ENCODE measurements around the gene RCVRN.

Gene RCVRN

GRCh38 chr17:9895923-9896322 lies 9.1 kb downstream of the RCVRN start:
- no peak for DNase-seq

DNA sequence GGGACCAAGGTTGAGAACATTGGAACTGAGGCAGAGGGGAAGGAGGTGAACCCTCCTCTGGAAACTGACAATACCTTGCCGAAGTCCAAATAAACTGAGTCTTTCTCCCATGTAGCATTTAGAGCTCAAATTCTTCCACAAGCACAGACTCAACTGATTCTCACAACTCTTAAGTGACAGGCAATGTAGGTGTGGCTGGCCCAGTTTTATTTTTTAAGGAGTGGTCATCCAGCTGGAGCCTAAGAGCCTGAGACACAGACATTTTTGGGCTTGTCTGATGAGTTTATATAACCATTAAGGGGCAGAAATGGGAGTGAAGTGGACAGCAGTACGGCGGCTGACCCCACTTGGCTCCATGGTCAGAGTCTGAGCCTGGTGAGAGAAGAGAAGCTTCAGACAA lies 10.8 kb downstream of the RCVRN start:
- DNase-seq, result no peak

- peak; percentile 54 for DNase-seq
Measured at GRCh38 chr17:9893411-9894012, 11.6 kb downstream of the RCVRN start.

DNA sequence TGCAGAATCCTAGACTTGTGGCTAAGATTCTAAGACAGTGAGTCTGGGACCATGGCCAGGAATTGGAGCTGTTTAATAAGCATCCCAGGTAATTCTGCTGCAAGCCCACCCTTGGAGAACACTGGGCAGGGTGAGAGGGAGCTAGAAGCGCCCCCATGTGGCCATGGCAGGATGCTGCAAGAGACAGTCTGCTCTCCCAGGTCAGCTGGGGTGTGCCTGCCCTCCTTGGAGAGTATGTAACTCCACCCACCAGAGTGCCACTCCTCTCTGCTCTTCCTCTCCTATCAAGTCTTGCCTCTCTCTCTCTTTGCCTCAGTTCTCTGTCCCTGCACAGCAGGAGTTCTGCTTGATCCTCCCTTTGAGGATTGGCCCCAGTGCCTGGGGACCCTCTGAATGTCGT lies 14.9 kb downstream of the RCVRN start:
- DNase-seq, result no peak

DNA sequence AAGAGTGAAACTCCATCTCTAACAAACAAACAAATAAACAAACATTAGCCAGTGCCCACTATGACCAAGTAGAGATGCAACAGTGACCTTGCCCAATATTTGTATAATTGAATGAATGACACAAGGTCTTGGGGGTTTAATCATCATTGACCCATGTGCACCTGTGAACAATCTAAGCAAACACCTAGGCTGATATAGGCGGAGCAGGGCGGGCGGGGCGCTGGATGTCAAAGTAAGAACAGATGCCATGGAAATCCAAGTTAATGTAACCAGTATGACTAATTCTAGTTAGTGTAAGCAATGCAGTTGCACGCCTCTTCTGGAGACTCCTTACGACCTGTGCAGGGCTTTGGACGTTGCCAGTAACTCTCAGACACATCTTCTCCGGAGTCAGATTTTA lies 17.6 kb downstream of the RCVRN start:
- DNase-seq, result no peak

DNA sequence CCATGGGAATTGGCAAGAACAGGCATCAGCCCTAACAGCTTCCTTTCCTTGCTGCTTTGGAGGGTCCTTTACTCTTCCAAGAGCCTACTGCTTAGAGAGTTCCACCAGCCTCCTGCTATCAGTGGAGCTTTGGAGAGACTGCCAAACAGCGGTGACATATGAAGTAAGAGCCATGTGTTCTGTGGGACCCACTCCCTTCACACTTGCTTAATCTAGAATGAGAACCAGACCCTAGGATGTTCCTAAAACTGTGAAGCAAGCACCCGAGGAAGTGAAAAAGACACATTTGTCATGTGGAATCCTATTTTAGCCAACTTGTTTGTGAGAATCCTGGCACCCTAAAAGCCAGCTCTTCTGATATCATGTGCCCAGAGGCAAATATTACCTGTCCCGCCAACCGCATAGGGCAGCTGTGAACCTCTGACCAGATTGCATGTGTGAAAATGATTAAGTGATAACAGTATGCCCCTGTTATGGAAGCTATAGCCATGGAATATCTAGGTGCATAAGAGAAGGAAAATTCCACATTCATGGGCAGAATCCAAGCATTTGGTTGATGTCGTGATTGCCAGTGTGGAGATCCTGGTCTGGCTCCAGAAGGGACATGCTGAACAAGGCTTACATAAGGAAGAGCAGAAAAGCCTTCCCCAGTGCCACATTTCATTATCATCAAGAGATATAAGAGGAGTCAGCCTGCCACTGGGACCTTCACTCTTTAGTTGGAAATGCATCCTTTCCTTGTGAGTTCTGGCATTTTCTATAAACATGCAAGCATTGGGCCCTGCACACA lies 18.7 kb downstream of the RCVRN start:
- no peak for DNase-seq

DNA sequence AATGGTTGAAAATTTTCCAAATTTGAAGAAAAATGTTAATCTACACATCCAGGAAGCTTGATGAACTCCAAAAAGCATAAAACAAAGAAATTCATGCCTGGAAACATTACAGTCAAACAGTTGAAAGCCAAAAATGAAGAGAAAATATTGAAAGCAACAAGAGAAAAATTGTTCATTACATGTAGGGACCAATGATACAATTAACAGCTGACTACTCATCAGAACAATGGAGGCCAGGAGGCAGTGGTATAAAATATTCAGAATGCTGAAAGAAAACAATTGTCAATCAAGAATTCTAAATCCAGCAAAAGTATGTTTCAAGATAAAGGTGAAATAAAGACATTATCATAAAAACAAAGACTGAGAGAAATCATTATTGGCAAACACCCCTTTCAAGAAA lies 21.6 kb downstream of the RCVRN start:
- DNase-seq, result no peak

GRCh38 chr17:9880582-9880999 lies 24.5 kb downstream of the RCVRN start:
- DNase-seq, result peak; percentile 66

DNA sequence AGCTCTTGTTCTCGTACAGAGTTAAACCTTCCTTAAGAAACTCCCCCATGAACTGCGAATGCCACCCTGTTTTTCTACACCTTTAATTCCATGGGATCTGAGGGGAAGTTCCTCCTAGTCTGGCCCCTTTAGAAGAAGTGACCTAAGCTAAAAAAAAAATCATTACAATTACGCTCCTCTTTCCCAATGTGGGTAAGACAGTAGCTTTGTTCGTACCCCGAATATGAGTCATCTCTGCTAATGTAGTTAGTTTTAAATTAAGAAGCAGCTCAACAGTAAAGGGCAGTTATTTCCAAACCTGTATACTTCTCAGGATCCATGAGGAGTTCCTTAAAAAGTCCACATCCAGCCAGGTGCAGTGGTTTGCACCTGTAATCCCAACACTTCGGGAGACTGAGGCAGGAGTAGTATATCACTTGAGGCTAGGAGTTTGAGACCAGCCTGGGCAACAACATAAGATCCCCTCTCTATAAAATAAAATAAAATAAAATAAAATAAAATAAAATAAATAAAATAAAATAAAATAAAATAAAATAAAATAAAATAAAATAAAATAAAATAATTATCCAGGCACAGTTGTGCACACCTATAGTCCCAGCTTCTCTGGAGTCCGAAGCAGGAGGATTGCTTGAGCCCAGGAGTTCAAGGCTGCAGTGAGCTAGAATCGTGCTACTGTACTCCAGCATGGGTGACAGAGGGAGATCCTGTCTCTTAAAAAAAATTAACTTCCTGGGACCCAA lies 26.1 kb downstream of the RCVRN start:
- DNase-seq, result peak; percentile 33

DNA sequence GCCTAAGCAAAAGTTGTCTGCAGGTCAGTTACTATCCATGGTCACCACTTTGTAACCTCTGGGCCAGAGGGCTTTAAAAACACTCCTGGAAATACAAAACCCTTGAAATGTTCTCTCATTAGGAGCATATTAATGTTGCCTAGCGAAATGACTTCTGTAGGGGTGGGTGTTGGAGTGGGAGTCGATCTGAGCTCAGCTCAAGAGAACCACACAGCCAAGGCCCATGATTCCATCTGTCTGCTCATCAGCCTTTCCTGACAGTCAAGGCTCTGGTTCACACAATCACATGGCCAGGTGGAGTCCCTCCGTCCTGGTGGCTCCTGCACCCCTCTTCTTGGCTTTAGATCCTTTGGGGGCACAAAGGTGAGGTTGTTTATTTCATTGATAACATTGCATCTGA lies 26.7 kb downstream of the RCVRN start:
- no peak for DNase-seq

GRCh38 chr17:9875441-9875840 lies 29.6 kb downstream of the RCVRN start:
- peak; percentile 46 for DNase-seq

GRCh38 chr17:9874722-9875121 lies 30.3 kb downstream of the RCVRN start:
- no peak for DNase-seq

DNA sequence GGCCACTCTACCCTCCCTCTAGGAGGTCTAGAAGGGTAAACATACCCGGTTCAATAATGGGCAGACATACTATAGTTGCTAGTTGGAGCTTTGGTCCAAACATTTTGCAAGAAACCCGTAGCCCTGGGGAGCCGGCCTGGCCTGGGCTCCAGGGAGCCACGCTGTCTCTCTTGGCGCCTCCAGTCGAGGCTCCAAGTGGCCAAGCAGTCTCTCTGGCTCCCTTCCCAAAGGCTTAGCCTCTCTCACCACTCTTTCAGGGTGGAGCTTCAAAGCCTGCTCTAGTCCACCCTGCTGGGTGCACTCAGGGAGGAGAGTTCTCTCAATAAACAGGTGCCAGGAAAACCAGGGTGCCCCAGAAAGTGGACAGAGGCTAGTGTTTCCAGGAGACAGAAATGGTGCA lies 32.2 kb downstream of the RCVRN start:
- DNase-seq, result no peak

- no peak for DNase-seq
Measured at GRCh38 chr17:9868552-9868951, 36.5 kb downstream of the RCVRN start.

- DNase-seq, result no peak
Measured at GRCh38 chr17:9865586-9865985, 39.5 kb downstream of the RCVRN start.

DNA sequence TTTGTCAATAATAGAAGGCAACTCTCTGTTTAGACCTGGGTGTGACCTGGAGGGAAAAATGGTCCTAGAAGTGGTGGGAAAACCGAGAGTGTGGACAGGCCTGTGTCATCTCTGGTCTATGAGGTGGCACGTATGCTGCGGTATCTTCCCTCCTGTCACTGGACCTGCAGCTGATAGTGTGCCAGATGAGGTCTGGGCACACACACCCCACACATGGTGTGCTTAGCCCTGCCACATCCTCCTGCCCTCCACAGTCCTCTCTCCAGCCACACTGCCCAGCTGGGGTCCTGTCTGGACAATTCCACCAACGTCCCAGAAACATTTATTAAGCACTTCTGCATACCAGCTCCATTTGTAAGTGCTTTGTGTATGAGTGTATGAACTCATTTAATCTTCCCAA lies 42.1 kb downstream of the RCVRN start:
- DNase-seq, result no peak

DNA sequence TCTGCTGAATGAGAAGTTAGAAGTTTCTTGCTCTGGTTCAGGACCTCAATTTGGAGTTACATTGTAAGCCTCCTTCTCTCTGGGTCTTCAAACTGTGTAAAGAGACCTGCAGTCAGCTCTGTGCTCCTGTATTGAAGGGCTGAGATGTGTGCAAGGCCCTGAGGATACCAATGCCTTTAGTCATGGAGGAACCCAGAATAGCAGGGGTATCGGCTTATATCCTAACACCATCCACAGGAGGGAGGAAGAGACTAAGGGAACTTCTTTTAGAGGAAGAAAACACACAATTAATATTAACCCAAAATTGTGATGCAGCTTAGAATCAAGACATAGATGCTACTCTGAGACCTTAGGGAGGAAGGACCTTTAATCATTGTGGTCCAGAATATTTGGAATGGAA lies 42.9 kb downstream of the RCVRN start:
- DNase-seq, result no peak

DNA sequence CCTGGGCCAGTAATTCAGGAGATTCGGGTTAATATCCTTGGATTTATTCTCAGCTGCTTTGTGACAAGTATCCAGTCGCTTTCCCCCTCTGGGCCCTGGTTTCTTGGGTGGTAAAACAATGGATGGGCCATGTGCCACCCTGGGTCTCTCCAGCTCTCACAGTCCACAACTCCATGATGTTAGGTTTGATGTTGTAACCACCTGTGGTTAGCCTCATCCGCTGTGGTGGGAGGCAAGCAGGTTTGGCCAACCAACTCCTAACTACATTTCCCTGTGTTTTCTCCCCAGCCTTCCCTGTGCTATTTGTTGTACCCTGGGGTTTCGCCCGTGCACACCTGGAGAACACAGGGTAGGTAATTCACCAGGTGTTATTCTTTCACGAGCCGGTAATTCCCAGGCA lies 44.2 kb downstream of the RCVRN start:
- no peak for DNase-seq

DNA sequence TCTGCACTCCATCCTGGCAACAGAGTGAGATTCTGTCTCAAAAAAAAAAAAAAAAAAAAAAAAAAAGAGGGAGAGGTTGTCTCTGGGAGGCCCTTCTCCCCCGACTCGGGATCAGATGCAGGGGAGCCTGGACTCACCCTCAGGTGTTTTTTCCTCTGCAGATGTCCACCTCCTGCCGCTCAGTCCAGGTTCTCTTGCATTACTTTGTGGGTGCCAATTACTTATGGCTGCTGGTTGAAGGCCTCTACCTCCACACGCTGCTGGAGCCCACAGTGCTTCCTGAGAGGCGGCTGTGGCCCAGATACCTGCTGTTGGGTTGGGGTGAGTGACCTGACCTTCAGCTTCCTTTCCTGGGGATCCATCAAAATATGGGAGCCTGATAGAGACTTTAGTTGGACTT lies 45.3 kb downstream of the RCVRN start:
- no peak for DNase-seq

GRCh38 chr17:9855036-9855435 lies 50.0 kb downstream of the RCVRN start:
- no peak for DNase-seq

GRCh38 chr17:9854255-9854654 lies 50.8 kb downstream of the RCVRN start:
- no peak for DNase-seq

GRCh38 chr17:9850151-9850550 lies 54.9 kb downstream of the RCVRN start:
- no peak for DNase-seq

All from fibroblast of skin of back (primary cell).